Testis (tissue), 3 donors: Measurements from ENCODE around the gene CAB39. TPM values are rescaled to one million over a fixed set of nuclear protein-coding genes. Genes with fewer than 3 reads are reported as not detected.

Experiments
- DNase-seq: peaks from one replicate; pipeline ENCODE4 v3.0.0-alpha.2; 2019
- H3K27ac ChIP-seq, 2 donors: fragments of 200-600 bp; sonication (generic); one replicate each; pipeline ENCODE4 v1.5.1; 2019
- H3K27me3 ChIP-seq: fragments of 200-600 bp; sonication (generic); one replicate; pipeline ENCODE4 v1.5.1; 2019
- H3K36me3 ChIP-seq: fragments of 200-600 bp; sonication (generic); one replicate; pipeline ENCODE4 v1.5.1; 2017; ENCODE audit warnings: low read depth; ENCODE audit errors: missing control alignments
- H3K4me1 ChIP-seq: fragments of 200-600 bp; sonication (generic); one replicate; pipeline ENCODE4 v1.5.1; 2019
- H3K4me3 ChIP-seq, 2 donors: fragments of 200-600 bp; sonication (generic); one replicate each; pipeline ENCODE4 v1.5.1; 2017 to 2019
- H3K9me3 ChIP-seq: fragments of 200-600 bp; sonication (generic); one replicate; pipeline ENCODE4 v1.5.1; 2017
- POLR2A ChIP-seq: fragments of 450-650 bp; IDR thresholded peaks from one replicate; pipeline ENCODE4 v1.6.1; 2017; ENCODE audit warnings: antibody characterized with exemption, mild to moderate bottlenecking, moderate library complexity
- WGBS, 2 donors: methylation state at CpG; one replicate each; pipeline ENCODE4 v1.1.5; 2018; 5-methylcytosine and 5-hydroxymethylcytosine counted together
- intact Hi-C: fragments of 100-400 bp; cut with DNase I; formaldehyde crosslinking; loops from one replicate; pipeline ENCODE4 v1.15.1; 2023; ENCODE audit warnings: low total_unique reads
- polyA plus RNA-seq: library from polyadenylated mRNA; stranded (reverse); fragments of 350-450 nt; fragmentation: Illumina TruSeq; extraction: RNeasy Lipid Tissue Mini Kit (QIAGEN cat#74804); gene quantifications from one replicate; pipeline ENCODE4 v1.2.3, GENCODE V29; 2014; ENCODE audit warnings: low read depth, low replicate concordance; ENCODE audit not compliant: insufficient read depth
- total RNA-seq, 2 donors: library from RNA; depleted of rRNA; stranded (reverse); fragments of >200 nt; gene quantifications; one replicate each; pipeline ENCODE4 v1.2.3, GENCODE V29; 2016
- TF ChIP-seq, protein P1 (sequence below), 3 experiments: fragments of 450-650 bp in 2 of 3; fragments of 200-600 bp in 1 of 3; sonication (generic) in 1 of 3; IDR thresholded peaks; one replicate each; pipeline ENCODE4 v1.5.1; 2016 to 2019; ENCODE audit warnings: antibody characterized with exemption in 3 of 3, mild to moderate bottlenecking in 2 of 3, moderate library complexity in 1 of 3

The CAB39 gene
- total and polyA plus RNA-seq, 3 donors from 2014 or later = 76.1 to 82.2 (median 76.8) TPM

DNA sequence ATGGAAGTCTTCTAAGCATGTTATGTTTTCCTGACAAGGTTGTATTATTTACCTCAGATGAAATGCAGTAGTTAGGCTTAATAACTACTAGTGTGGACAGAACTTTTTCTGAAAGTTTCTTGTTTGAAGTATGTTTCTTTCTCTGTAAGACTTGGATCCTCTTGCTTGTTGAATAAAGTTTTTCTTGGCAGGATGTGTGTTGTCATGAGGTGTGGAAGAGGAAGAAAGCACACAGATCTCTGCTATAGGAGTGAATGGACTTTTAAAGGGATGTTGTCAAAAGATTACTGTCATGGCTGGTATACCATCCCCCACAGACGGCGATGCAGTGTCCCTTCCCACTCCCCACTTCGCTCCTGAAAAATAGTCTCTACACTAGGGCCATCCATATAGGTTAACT lies 2.6 kb downstream of the CAB39 start:
- no peak for DNase-seq
- intact Hi-C loops = no loop called here
- Histone ChIP-seq H3K27me3 (no peaks in the 10 kb centered on the region), H3K27ac (no peak overlapping the region), H3K4me1 (peaks cover 11% of the 10 kb centered on the region), H3K4me3 (no peak overlapping the region), H3K36me3 (no peaks in the 10 kb centered on the region), H3K9me3 (no peaks in the 10 kb centered on the region)
- WGBS, 2 donors = 58 to 69% methylated on average over 3 of the region's 3 CpGs
- TF ChIP-seq, protein P1, sequence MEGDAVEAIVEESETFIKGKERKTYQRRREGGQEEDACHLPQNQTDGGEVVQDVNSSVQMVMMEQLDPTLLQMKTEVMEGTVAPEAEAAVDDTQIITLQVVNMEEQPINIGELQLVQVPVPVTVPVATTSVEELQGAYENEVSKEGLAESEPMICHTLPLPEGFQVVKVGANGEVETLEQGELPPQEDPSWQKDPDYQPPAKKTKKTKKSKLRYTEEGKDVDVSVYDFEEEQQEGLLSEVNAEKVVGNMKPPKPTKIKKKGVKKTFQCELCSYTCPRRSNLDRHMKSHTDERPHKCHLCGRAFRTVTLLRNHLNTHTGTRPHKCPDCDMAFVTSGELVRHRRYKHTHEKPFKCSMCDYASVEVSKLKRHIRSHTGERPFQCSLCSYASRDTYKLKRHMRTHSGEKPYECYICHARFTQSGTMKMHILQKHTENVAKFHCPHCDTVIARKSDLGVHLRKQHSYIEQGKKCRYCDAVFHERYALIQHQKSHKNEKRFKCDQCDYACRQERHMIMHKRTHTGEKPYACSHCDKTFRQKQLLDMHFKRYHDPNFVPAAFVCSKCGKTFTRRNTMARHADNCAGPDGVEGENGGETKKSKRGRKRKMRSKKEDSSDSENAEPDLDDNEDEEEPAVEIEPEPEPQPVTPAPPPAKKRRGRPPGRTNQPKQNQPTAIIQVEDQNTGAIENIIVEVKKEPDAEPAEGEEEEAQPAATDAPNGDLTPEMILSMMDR (IDR thresholded peaks at IDR 0.05) = no peak
- TF ChIP-seq POLR2A = no peak

DNA sequence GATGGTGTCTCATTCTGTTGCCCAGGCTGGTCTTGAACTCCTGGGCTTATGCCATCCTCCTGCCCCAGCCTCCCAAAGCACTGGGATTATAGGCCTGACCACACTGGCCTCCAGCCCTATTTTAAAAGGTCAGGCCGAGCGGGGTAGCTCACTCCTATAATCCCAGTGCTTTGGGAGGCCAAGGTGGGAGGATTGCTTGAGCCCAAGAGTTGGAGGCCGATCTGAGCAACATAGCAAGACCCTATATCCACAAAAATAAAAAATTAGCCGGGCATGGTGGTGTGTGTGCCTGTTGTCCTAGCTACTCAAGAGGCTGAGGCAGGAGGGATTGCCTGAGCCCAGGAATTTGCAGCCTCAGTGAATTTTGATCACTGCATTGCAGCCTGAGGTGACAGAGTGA lies 3.9 kb downstream of the CAB39 start:
- intact Hi-C loops = no loop called here
- Histone ChIP-seq H3K9me3 (no peaks in the 10 kb centered on the region), H3K27me3 (no peaks in the 10 kb centered on the region), H3K36me3 (no peaks in the 10 kb centered on the region), H3K4me1 (peaks cover 11% of the 10 kb centered on the region), H3K27ac (no peak overlapping the region), H3K4me3 (no peak overlapping the region)
- WGBS, 2 donors = 94% methylated on average over 4 of the region's 4 CpGs
- TF ChIP-seq, protein P1 (IDR thresholded peaks at IDR 0.05) = no peak
- no peak for TF ChIP-seq POLR2A
- no peak for DNase-seq

DNA sequence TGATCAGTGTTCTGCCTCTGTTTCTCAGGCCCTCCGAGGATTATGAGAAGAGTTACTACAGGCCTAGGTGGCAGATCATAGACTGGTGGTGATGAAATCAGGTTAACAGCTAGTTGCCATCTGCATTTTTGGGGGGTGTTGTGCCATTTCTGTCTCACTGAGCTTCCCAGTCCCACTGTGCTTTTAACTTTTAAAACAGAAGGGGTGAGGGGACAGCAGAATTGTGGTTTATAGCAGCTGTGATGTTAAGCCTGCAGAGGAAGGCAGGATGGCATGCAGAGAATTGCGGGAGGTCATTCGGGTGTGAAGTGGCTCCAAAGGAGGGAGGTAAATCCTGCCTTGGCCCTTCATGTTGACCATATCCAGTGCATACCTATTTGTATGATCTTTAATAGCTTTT lies 5.0 kb downstream of the CAB39 start:
- H3K9me3 ChIP-seq = no peaks in the 10 kb centered on the region
- no peak overlapping the region for H3K4me3 ChIP-seq
- WGBS, 2 donors = 58 to 63% methylated on average over 3 of the region's 3 CpGs
- TF ChIP-seq POLR2A = no peak
- TF ChIP-seq, protein P1 (IDR thresholded peaks at IDR 0.05) = no peak
- intact Hi-C loops = no loop called here
- no peaks in the 10 kb centered on the region for H3K27me3 ChIP-seq
- no peak overlapping the region for H3K27ac ChIP-seq
- DNase-seq = no peak
- no peaks in the 10 kb centered on the region for H3K36me3 ChIP-seq
- peaks cover 11% of the 10 kb centered on the region for H3K4me1 ChIP-seq

DNA sequence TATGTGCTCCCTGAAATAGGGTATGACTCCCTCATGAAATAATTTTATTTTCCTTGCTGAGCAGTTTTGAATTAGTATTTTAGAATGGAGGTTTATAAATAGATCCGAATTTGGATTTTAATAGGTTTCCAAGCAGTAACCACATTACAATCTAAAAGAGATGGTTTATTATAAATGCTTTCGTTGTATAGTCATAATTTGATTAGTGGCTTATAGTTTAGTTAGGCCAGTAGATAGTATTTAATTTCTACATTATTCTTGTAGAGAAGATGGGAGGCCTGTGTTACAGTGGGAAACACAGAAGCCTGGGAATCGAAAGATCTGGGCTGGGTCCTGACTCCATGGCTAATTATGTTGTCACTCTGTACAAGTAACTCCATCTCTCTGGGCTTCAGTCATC lies 6.7 kb downstream of the CAB39 start:
- 92 to 94% methylated on average over 3 of the region's 3 CpGs for WGBS, 2 donors
- H3K4me3 ChIP-seq = no peak overlapping the region
- H3K27me3 ChIP-seq = no peaks in the 10 kb centered on the region
- no peaks in the 10 kb centered on the region for H3K36me3 ChIP-seq
- no peak for DNase-seq
- no peak for TF ChIP-seq POLR2A
- TF ChIP-seq, protein P1 (IDR thresholded peaks at IDR 0.05) = no peak
- no peaks in the 10 kb centered on the region for H3K9me3 ChIP-seq
- intact Hi-C loops = no loop called here
- H3K4me1 ChIP-seq = peaks cover 10% of the 10 kb centered on the region
- no peak overlapping the region for H3K27ac ChIP-seq

DNA sequence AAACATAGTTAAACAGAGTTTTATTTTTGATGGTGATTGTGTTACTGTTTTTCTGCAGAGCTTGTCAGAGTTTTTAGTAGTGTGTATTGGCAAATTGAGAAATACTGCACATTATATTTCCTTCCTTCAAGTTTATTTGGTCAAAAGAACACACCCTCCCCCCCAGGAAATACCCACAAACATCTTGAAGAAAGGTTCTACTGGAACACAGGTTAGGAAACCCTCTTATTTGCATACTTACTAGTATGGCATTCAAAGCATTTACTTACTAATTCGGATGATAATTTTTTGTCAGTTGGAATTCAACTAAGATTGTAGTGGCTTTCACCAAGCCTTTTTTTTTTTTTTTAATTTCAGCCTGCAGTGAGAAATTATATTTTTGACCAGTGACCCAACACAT lies 9.1 kb downstream of the CAB39 start:
- no peak overlapping the region for H3K4me3 ChIP-seq
- no peak overlapping the region for H3K27ac ChIP-seq
- no peaks in the 10 kb centered on the region for H3K9me3 ChIP-seq
- intact Hi-C loops = no loop called here
- H3K36me3 ChIP-seq = no peaks in the 10 kb centered on the region
- H3K4me1 ChIP-seq = no peaks in the 10 kb centered on the region
- 80 to 82% methylated on average over 1 of the region's 1 CpG for WGBS, 2 donors
- H3K27me3 ChIP-seq = no peaks in the 10 kb centered on the region
- DNase-seq = no peak
- TF ChIP-seq, protein P1 (IDR thresholded peaks at IDR 0.05) = no peak
- TF ChIP-seq POLR2A = no peak
